Measurements from ENCODE around the gene ANGEL2.
"Not testable (repeated sequence)": the region's sequence is repeated elsewhere in the genome, so short reads cannot be mapped to it uniquely, and the experiment has no call there.

ANGEL2 gene, protein sequence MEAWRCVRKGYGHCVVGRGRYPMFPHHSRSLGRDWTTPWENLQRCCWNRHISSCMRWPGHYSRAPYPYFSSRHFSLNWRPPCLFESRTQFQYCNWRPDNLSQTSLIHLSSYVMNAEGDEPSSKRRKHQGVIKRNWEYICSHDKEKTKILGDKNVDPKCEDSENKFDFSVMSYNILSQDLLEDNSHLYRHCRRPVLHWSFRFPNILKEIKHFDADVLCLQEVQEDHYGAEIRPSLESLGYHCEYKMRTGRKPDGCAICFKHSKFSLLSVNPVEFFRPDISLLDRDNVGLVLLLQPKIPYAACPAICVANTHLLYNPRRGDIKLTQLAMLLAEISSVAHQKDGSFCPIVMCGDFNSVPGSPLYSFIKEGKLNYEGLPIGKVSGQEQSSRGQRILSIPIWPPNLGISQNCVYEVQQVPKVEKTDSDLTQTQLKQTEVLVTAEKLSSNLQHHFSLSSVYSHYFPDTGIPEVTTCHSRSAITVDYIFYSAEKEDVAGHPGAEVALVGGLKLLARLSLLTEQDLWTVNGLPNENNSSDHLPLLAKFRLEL

DNA sequence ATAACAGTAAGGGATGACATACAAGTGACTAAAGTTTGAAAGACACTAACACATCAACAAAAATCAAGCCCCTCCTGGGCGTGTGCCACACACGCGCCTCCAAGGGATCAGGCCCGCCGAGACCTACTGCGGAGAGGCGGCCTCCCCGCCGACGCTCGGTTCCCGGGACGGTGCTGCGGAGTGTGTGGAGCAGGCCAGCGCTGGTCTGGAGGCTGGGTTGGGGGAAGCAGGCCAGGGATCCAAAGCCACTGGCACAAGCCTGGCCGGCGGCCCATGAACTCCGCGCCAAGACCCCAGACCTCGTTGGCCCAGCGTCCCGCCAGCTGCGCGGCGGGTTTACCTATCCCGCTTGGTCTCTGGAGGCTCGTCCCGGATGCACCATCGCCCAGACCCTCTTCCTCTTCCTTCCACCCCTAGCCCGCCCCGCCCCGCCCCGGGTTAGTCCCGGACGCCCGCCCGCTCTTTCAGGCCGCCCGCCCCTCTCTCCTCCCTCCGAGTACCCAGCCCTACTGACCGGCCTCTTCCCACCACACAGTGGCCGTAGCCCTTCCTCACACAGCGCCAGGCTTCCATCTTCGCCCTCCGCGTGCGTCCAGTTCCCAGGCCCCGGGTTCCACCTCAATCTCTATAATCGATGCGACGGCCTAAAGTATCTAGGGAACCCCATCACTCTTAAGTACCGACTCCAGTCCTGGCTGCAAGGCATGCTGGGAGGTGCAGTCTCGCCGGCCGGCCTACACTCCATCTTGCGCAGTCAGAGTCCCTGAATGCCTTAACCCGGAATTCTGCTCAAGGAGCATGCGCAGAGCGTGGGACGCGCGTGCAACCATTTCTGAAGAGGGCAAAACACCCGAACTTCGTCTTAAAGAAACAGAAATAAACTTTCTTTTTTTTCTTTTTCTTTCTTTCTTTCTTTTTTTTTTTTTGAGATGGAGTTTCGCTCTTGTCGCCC lies at the start of gene ANGEL2:
Gene ANGEL2, minus strand, starts transcription at position 769 of the 952 bp plus-strand sequence. Its CDS starts 196 bp downstream, at position 573.
- DNase-seq: peak; percentile 93

DNA sequence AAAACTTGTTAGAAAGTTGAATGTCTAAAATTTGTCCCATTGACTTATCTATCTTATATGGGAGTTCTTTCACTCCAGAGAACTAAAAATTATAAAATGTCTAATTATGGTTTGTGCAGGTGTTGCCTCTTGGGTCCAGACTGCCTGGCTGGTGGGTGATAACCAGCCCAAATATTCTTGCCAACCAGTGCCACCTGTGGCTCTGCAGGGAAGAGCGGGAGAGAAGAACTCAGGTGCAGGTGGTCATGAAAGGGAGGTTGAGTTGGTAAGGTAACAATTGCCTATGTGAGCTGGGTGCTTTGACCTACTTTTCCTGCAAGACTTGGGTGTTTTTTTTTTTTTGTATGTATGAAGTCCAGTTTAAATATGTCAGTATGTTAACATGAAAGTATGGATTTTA lies 45.6 kb upstream of the ANGEL2 start:
- DNase-seq: no peak

DNA sequence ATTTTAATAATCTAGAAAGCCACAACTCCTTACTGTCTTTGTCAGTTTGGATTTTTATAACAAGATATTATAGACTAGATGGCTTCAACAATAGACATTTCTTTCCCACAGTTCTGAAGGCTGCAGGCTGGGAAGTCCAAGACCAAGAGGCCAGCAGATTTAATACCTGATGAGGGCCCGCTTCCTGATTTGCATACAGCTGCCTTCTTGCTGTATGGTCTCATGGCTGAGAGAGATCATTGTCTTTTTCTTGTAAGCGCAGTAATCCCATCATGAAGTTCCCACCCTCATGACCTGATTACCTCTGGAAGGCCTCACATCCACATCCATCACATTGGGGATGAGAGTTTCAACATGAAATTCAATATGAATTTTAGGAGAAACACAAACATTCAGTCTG lies 45.2 kb upstream of the ANGEL2 start:
- no peak for DNase-seq

DNA sequence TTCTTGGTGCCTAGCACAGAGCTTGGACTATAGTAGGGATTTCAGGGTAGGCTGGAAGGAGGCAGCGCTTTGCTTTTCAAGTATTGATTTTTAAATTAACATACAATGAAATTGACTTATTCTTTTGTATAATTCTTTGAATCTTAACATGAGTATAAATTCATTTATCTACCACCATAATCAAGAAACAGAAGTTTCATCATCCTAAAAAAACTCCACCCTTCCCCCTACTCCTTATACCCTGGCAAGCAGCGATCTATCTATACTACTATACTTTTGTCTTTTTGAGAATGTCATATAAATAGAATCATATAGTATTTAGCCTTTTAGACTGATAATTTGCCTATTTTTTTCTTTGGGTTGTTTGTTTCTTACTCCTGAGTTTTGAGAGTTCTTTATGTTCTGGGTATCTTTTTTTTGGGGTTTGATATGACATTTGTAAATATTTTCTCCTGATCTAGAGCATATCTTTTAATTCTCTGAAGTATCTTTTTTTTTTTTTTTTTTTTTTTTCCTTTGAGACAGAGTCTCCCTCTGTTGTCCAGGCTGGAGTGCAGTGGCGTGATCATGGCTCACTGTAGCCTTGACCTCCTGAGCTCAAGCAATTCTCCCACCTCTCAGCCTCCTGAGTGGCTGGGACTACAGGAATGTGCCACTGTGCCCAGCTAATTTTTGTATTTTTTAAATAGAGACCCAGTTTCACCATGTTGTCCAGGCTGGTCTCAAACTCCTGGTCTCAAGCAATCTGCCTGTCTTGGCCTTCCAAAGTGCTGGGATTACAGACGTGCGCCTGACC lies 41.8 kb upstream of the ANGEL2 start:
- DNase-seq: no peak

DNA sequence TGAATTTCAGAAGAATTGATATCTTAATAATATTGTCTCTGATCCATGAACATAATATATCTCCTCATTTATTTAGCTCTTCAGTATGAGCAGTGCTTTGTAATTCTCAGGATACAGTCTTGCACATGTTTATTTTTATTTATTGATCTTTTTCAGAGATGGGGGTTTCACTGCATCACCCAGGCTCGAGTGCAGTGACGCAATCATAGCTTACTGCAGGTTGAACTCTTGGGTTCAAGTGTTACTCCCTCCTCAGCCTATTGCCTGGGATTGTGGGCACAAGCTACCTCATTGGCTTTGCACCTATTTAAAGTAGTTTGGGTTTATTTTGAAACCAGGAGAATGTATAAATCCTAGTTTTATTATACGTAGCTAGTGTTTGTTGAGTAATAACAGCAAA lies 40.1 kb upstream of the ANGEL2 start:
- DNase-seq: no peak

DNA sequence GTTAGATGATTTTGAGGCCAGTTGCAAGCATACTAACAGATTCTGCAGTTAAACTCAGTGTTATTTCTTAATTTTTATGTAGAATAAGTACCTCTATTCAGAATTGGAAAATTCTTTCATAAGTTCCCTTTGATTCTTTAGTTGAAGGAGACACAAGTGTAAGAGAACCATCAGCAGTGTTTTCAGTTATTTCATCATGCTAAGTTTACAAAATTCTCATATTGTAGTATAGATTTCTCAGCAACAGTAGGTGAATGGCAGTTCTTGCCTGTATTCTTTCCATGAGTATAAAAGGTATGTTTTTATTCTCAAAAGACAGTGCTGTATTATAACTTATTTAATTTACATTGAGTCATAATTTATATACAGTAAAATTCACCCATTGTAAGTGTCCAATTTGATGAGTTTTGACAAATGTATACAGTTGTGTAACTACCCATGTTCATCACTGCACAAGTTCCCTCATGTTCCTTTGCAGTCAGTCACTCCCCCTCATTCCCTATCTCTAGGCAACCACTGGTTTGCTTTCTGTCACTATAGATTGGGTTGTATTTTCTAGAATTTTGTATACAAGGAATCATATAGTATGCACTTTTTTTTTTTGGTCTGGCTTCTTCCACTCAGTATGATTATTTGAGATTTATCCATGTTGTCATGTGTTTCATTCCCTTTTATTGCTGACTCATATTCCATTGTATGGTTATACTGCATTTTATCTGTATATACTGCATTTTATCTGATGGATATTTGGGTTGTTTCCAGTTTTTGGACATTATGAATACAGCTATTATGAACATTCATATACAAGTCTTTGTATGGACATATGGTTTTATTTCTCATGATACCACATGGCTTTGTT lies 39.3 kb upstream of the ANGEL2 start:
- DNase-seq: no peak

DNA sequence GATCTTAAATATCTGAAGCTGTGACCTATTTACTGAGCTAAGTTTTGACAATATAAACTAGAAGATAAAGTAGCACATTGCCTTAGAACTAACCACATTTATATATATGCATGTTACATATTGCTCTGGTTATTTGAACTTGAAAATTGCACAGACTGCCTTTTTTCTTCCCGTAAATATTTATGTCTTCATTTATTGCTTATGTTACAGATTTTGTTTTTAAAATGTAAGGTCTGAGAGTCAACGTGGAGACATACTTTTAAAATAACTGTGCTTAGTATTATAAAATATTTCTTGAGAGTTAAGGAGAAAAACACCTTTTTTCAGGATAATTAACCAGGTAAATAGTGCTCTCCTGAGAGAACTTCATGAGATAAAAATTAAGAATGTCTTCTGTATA lies 38.5 kb upstream of the ANGEL2 start:
- DNase-seq: no peak

DNA sequence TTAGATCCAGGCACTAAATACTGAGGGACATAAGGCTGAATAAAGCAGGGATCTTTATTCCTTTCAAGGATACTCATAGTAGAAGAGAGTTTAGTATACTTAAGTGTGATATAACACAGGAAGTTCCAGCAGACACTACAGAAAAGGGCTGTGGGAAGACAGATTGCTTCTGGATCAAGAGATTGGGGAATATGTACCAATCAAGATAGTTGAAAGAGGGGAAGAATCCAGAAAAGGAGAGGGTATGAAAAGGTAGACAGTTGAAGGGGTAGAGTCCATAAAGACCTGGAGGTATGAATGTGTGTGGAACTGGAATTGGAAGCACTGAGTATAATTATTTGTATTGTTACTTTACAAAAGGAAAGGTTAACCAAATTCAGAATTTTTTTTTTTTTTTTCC lies 37.8 kb upstream of the ANGEL2 start:
- no peak for DNase-seq

DNA sequence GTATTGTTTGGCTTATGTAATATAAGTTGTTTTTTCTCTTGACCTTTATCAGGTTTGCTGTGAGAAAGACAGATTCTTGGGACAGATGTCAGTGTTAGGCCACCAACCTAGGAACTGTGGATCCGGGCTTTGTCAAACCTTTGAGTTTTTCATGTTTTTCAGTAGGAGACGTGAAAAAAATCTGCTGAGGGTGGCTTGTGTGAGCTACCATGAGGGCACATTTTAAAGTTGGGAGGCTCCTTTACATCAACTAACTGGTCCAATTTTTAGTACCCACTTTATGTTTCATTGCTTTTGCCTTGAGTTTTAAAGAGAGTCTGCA lies 36.2 kb upstream of the ANGEL2 start:
- DNase-seq: no peak

DNA sequence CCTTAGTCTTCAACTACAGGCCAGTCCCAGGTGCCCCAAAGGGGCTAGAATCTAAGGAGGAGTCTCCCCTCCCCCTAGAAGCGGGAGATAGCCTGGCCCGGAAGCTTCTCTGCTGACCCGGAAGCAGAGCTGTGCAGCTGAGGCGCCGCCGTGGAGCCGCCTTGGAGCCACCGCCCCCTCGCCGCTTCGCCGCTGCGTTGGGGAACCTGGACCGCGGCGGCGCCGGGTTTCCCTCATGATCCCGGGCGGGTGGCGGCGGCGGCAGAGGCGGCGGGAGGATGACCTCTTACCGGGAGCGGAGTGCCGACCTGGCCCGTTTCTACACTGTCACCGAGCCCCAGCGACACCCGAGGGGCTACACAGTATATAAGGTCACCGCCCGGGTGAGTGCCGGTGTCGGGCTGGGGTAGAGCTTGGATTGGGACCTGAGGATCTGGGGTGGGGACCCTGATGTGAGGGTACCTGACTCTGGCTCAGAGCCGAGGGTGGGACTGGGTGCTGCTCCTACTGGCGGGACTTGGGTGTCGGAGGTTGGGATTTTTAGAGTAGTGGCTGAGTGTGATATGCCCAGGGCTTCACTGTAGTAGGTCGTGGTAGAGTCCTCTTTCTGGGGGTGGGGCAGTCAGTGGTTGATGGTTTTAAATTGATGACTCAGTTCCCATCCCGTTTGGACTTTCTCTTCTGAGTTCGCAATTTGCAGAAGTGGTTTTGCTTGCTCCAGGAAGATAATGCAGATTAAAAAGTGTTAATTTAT lies 35.6 kb upstream of the ANGEL2 start, which contains the start of gene RPS6KC1:
Gene RPS6KC1, plus strand, starts transcription at position 115 of the 754 bp plus-strand sequence. Its CDS starts 164 bp downstream, at position 279.
- DNase-seq: peak; percentile 68

DNA sequence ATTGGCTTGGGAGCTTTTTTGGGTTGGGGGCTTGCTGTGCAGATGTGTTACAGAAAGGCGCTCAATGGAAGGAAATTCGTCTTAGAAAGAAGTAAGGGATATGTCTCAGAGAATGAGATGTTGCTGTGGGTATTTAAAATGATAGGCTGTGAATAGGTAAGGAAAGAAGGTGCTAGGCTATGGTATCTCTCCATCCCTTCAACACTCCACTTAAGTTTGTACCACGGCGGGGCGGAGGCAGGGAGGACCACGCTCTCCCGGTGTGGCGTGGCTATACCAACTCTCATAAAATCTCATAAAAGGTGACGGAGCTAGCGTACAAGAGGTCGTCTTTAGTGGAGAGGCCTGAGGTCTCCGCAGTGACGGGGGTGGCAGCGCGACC lies 35.1 kb upstream of the ANGEL2 start:
- no peak for DNase-seq

DNA sequence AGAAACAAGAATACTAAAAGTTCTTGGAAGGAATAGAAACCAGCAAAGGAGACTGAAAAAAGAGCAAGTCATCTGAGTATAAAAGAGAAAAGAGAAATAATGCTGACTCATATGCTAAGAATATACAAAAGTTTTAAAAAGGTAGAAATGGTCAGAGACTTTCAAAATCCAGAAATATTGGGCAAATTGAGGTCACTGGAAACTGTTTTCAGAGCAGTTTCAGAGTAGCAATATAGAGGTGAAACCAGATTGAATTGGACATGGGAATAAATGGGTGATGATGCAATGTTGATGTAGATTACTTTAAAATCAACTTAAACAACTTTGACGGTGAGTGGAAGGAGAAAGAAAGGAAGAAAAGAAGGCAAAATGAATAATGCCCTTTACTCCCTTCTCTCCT lies 33.6 kb upstream of the ANGEL2 start:
- DNase-seq: no peak

DNA sequence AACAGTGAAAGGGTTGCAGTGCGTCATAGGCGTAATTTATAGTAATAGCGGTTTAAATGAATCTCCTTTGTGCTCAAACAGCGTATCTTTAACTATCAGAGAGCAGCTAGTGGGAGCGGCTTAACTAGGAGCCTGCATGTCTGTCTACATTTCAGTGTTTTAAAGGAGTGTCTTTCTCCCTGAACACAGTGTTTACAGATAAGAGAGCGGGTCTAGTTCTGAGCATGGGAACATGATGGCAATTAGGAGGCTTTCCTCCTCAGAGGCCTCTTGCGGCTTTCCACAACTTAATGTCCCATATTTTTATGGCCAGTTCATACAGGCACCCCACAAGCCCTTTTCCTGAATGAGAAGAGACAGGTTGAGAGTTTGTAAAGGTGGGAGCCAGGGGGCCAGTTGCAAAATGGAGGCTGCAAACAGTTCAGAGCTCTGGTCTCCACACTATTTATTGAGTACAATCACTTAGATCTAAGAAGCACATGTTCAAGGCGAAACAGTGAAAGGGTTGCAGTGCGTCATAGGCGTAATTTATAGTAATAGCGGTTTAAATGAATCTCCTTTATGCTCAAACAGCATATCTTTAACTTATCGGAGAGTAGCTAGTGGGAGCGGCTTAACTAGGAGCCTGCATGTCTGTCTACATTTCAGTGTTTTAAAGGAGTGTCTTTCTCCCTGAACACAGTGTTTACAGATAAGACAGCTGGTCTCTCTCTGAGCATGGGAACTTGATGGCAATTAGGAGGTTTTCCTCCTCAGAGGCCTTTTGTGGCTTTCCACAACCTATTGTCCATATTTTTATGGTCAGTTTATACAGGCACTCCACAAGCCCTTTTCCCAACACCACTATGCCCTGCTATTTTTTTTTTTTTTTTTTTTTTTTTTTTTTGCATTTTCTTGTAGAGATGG lies 29.9 kb upstream of the ANGEL2 start:
- DNase-seq: not testable (repeated sequence)

DNA sequence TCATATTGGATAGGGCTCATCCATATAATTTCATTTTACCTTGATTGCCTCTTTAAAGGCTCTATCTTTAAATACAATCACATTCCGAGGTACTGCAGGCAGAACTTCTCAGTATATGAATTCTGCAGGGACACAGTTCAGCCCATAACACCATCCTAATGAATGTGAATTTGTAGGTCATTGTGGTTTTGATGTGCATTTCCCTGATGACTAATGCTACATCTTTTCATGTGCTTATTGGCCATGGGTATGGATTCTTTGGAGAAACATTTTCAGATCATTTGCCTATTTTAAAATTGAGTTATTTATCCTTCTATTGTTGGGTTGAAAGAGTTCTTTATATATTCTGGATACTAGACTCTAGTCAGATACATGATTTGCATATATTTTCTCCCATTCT lies 25.8 kb upstream of the ANGEL2 start:
- DNase-seq: no peak

DNA sequence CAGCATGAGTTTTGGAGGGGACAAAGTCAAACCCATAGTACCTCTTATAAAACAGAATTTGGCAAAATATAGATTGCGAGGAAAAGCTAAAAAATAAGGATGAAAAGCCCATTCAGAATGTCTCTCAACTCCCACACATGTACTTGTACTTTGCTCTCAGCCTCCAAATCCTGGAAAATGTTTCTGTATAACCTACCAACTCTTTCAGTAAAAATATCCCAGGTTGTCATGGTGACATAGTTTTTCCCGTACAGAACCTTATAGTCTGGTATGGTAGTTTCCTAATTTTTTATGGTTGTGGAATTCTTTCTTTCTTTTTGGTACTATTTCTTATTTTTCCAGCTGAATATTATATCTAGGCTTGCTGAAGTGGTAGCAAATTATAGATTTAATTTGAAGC lies 19.9 kb upstream of the ANGEL2 start:
- no peak for DNase-seq

DNA sequence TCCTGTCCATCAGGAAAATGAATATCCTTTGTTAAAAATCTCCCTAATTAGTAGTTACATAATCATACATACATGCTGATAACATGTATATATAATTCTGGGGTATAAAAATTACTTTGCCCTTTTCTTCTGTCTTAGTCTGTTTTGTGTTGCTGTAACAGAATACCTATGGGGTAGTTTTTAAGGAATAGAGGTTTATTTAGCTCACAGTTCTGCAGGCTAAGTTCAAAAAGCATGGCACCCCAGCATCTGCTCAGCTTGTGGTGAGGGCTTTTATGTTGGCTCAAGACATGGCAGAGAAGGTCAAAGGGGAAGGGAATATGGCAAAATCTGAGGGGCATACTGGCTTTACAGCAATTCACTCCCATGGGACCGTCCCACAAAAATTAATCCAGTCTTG lies 19.0 kb upstream of the ANGEL2 start:
- DNase-seq: no peak

DNA sequence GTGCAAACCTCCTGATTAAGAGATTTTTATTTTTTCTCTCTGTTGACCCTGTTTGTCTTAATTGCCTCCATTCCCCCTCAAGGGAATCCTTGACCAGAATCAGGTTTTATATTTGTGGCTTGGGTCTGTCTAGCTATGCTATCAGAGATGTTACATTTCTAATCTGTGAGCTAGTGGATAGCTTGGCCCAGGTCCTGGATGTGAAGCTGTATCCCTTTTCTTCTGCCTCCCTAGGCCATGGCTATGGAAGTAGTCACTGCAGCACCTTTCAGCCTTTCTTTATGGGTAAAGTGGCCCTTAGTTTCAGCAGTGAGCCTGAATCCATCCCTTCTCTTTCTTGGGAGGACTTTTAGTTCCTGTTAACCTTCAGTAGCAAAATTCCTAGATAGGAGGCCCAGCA lies 17.0 kb upstream of the ANGEL2 start:
- no peak for DNase-seq

DNA sequence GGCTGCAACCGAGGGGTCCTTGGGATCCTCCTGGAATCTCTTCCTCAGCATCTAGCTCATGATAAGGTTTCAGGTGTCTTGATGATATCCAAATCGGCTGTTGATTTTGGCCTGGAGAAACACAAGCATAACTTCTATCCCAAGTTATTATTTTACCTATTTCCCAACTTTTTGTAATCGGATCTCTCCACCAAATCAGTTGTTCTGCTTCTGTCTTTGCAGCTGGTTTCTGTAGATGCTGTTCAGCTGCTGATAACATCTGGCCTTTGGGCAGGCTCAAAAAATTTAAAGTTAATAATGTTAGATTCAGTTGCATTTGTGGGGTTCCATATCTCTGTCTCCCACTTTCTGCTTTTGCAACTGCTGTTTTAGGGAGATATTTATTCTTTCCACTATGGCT lies 11.4 kb upstream of the ANGEL2 start:
- DNase-seq: not testable (repeated sequence)

DNA sequence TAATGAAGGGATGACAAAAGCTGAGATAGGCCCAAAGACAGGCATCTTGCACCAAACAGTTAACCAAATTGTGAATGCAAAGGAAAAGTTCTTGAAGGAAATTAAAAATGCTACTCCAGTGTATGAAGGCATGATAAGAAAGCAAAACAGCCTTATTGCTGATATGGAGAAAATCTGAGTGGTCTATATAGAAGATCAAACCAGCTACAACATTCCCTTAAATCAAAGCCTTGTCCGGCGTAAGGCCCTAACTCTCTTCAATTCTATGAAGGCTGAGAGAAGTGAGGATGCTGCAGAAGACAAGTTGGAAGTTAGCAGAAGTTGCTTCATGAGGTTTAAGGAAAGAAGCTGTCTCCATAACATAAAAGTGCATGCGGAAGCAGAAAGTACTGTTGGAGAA lies 4.3 kb upstream of the ANGEL2 start:
- DNase-seq: no peak

DNA sequence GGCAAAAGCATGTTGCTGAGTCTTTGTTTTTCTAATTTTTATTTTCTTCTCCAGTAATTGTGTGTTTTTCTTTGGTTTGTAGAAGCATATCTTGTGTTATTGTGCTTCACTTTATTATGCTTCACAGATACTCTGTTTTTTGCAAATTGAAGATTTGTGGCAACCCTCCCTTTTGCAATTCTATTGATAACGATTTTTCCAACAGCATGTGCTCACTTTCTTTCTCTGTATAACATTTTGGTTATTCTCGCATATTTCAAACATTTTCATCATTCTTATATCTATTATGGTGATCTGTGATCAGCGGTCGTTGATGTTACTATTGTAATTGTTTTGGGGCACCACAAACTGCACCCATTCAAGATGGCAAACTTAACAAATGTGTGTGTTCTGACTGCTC lies 3.8 kb upstream of the ANGEL2 start:
- no peak for DNase-seq

All from DMS 273 treated with DMSO at 0.1 percent for 48 hours (cell line).